GM21367 (cell line): ENCODE results near the gene RTRAF.

Experiments used
- ATAC-seq: cut with Tn5 transposase; IDR thresholded peaks from one replicate; pipeline ENCODE4 v1.9.1; 2021; ENCODE audit not compliant: unreplicated experiment

The RTRAF gene

GRCh38 chr14:51989293-51990234 is at the start of gene RTRAF:
RTRAF (plus strand) TSS chr14:51989546; CDS start chr14:51989640, 94 bp downstream.
- ATAC-seq = peak; percentile 93

GRCh38 chr14:51939755-51940301 is 49.5 kb upstream of the RTRAF start:
- no peak for ATAC-seq

GRCh38 chr14:51942971-51943370 is 46.4 kb upstream of the RTRAF start:
- no peak for ATAC-seq

GRCh38 chr14:51950007-51950406 is 39.3 kb upstream of the RTRAF start:
- ATAC-seq = no peak

- no peak for ATAC-seq
Measured at GRCh38 chr14:51951656-51952055, 37.7 kb upstream of the RTRAF start.

GRCh38 chr14:51954031-51954430 is 35.3 kb upstream of the RTRAF start:
- no peak for ATAC-seq

GRCh38 chr14:51954657-51955056 is 34.7 kb upstream of the RTRAF start:
- no peak for ATAC-seq

GRCh38 chr14:51957950-51958349 is 31.4 kb upstream of the RTRAF start:
- no peak for ATAC-seq

GRCh38 chr14:51959928-51960327 is 29.4 kb upstream of the RTRAF start:
- no peak for ATAC-seq

- ATAC-seq = no peak
Measured at GRCh38 chr14:51960866-51961265, 28.5 kb upstream of the RTRAF start.

- no peak for ATAC-seq
Measured at GRCh38 chr14:51962711-51963110, 26.6 kb upstream of the RTRAF start.

GRCh38 chr14:51963286-51963685 is 26.1 kb upstream of the RTRAF start:
- no peak for ATAC-seq

GRCh38 chr14:51967521-51967920 is 21.8 kb upstream of the RTRAF start:
- no peak for ATAC-seq

- ATAC-seq = no peak
Measured at GRCh38 chr14:51969852-51970540, 19.4 kb upstream of the RTRAF start.

- ATAC-seq = no peak
Measured at GRCh38 chr14:51972566-51972965, 16.8 kb upstream of the RTRAF start.

- no peak for ATAC-seq
Measured at GRCh38 chr14:51977075-51977474, 12.3 kb upstream of the RTRAF start.

- ATAC-seq = no peak
Measured at GRCh38 chr14:51978681-51979085, 10.7 kb upstream of the RTRAF start.

GRCh38 chr14:51979088-51979709 is 10.1 kb upstream of the RTRAF start:
- peak; percentile 70 for ATAC-seq

GRCh38 chr14:51981218-51981854 is 8.0 kb upstream of the RTRAF start:
- ATAC-seq = no peak

GRCh38 chr14:51988221-51988620 is 1.1 kb upstream of the RTRAF start:
- no peak for ATAC-seq

GRCh38 chr14:51990488-51990887 is 1.1 kb downstream of the RTRAF start:
- ATAC-seq = no peak
